ENCODE measurements around the gene TP53AIP1. TPM values are rescaled to one million over a fixed set of nuclear protein-coding genes. Genes with fewer than 3 reads are reported as not detected.

Gene TP53AIP1
- total and polyA plus RNA-seq, 10 of the 15 experiments (the other 5 are each of a cell fraction or from before 2014, with no cell fraction given): 0.01 TPM; not detected in 9

Other genes with a start within 250 kb of the TP53AIP1 start
- gene FLI1, start 248.8 kb downstream of the TP53AIP1 start, total RNA-seq (2014; rRNA removed): 37.7 and 38.5 TPM in 2 replicates
- gene FLI1, start 248.8 kb downstream of the TP53AIP1 start, total RNA-seq (2014; rRNA removed; fragmentation: Illumina TruSeq; extraction: Trizol): 35.7 and 37.6 TPM in 2 replicates
- gene FLI1, start 248.8 kb downstream of the TP53AIP1 start, total RNA-seq (2021): 50.6 and 53.3 TPM in 2 replicates
- 24.7 and 38.0 TPM in 2 replicates for gene FLI1, start 248.8 kb downstream of the TP53AIP1 start, polyA plus RNA-seq (2011; rRNA removed)
- 37.9 and 46.3 TPM in 2 replicates for gene FLI1, start 248.8 kb downstream of the TP53AIP1 start, polyA plus RNA-seq (2014; fragmentation: Illumina TruSeq; extraction: Trizol)
- 10 to 100 TPM; 12.5 to 15.8 TPM for gene FLI1, start 248.8 kb downstream of the TP53AIP1 start, polyA plus RNA-seq (2014; fragmentation: Nextera tagmentation; extraction: Ambion mirVana)
- 58.8 and 61.9 TPM in 2 replicates for gene FLI1, start 248.8 kb downstream of the TP53AIP1 start, polyA plus RNA-seq (2014; rRNA removed)
- 10 to 100 TPM; 39.1 to 44.8 TPM for gene FLI1, start 248.8 kb downstream of the TP53AIP1 start, polyA plus RNA-seq (2016; fragmentation: Nextera tagmentation; extraction: Ambion mirVana)
- not detected in 2 replicates for gene KCNJ1, start 75.6 kb downstream of the TP53AIP1 start, total RNA-seq (2014; rRNA removed)
- gene KCNJ1, start 75.6 kb downstream of the TP53AIP1 start, total RNA-seq (2014; rRNA removed; fragmentation: Illumina TruSeq; extraction: Trizol): not detected in 2 replicates
- gene KCNJ1, start 75.6 kb downstream of the TP53AIP1 start, total RNA-seq (2021): not detected in 2 replicates
- gene KCNJ1, start 75.6 kb downstream of the TP53AIP1 start, polyA plus RNA-seq (2011; rRNA removed): not detected in 2 replicates
- not detected in 2 replicates for gene KCNJ1, start 75.6 kb downstream of the TP53AIP1 start, polyA plus RNA-seq (2014; fragmentation: Illumina TruSeq; extraction: Trizol)
- gene KCNJ1, start 75.6 kb downstream of the TP53AIP1 start, polyA plus RNA-seq (2014; fragmentation: Nextera tagmentation; extraction: Ambion mirVana): not detected
- gene KCNJ1, start 75.6 kb downstream of the TP53AIP1 start, polyA plus RNA-seq (2014; rRNA removed): not detected in 2 replicates
- gene KCNJ1, start 75.6 kb downstream of the TP53AIP1 start, polyA plus RNA-seq (2016; fragmentation: Nextera tagmentation; extraction: Ambion mirVana): not detected
- not detected in 2 replicates for gene KCNJ5, start 51.5 kb downstream of the TP53AIP1 start, total RNA-seq (2014; rRNA removed)
- gene KCNJ5, start 51.5 kb downstream of the TP53AIP1 start, total RNA-seq (2014; rRNA removed; fragmentation: Illumina TruSeq; extraction: Trizol): not detected in 2 replicates
- gene KCNJ5, start 51.5 kb downstream of the TP53AIP1 start, total RNA-seq (2021): not detected in 2 replicates
- 0.03 TPM in 1 of 2 replicates, not detected in the other for gene KCNJ5, start 51.5 kb downstream of the TP53AIP1 start, polyA plus RNA-seq (2011; rRNA removed)
- gene KCNJ5, start 51.5 kb downstream of the TP53AIP1 start, polyA plus RNA-seq (2014; fragmentation: Illumina TruSeq; extraction: Trizol): not detected in 2 replicates
- not detected for gene KCNJ5, start 51.5 kb downstream of the TP53AIP1 start, polyA plus RNA-seq (2014; fragmentation: Nextera tagmentation; extraction: Ambion mirVana)
- gene KCNJ5, start 51.5 kb downstream of the TP53AIP1 start, polyA plus RNA-seq (2014; rRNA removed): not detected in 2 replicates
- under 1 TPM in 1 of 2 experiments, not detected in 1; 0.03 TPM for gene KCNJ5, start 51.5 kb downstream of the TP53AIP1 start, polyA plus RNA-seq (2016; fragmentation: Nextera tagmentation; extraction: Ambion mirVana)
- 0.05 and 0.17 TPM in 2 replicates for gene ARHGAP32, start 249.5 kb upstream of the TP53AIP1 start, total RNA-seq (2014; rRNA removed)
- 0.18 TPM in 2 replicates for gene ARHGAP32, start 249.5 kb upstream of the TP53AIP1 start, total RNA-seq (2014; rRNA removed; fragmentation: Illumina TruSeq; extraction: Trizol)
- 0.46 and 1.2 TPM in 2 replicates for gene ARHGAP32, start 249.5 kb upstream of the TP53AIP1 start, total RNA-seq (2021)
- 0.04 TPM in 1 of 2 replicates, not detected in the other for gene ARHGAP32, start 249.5 kb upstream of the TP53AIP1 start, polyA plus RNA-seq (2011; rRNA removed)
- 0.21 and 0.22 TPM in 2 replicates for gene ARHGAP32, start 249.5 kb upstream of the TP53AIP1 start, polyA plus RNA-seq (2014; fragmentation: Illumina TruSeq; extraction: Trizol)
- under 1 TPM; under 0.01 to 0.02 TPM for gene ARHGAP32, start 249.5 kb upstream of the TP53AIP1 start, polyA plus RNA-seq (2014; fragmentation: Nextera tagmentation; extraction: Ambion mirVana)
- 0.08 and 0.12 TPM in 2 replicates for gene ARHGAP32, start 249.5 kb upstream of the TP53AIP1 start, polyA plus RNA-seq (2014; rRNA removed)
- under 1 TPM in 1 of 2 experiments, not detected in 1; 0.01 TPM for gene ARHGAP32, start 249.5 kb upstream of the TP53AIP1 start, polyA plus RNA-seq (2016; fragmentation: Nextera tagmentation; extraction: Ambion mirVana)

Measured in GM12878 (cell line).